CD4-positive, alpha-beta T cell treated with Interleukin-17A for 1 hour (primary cell): ENCODE results near the gene PTCHD1.

Source experiments
- DNase-seq: peaks from one replicate; pipeline ENCODE4 v3.0.0-alpha.2; 2020

PTCHD1 gene

DNA sequence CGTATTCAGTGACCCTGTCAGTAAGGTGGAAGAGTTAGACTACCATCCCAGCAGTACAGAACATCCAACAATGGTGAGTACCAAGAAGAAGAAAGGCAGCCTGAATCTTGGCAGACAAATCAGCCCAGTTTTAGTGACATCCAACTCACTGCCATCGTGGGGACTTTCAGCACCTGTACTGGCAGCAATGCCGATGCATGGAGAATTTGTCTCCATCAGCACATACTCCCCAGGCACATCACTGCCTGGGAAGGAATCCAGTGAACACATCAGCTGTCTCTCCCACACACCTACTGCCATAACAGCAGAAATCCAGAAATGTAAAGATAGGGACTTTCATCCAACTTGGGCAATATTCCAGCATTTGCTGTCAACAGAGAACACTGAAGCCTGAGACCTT is 29.8 kb downstream of the PTCHD1 start:
- DNase-seq, result no peak

DNA sequence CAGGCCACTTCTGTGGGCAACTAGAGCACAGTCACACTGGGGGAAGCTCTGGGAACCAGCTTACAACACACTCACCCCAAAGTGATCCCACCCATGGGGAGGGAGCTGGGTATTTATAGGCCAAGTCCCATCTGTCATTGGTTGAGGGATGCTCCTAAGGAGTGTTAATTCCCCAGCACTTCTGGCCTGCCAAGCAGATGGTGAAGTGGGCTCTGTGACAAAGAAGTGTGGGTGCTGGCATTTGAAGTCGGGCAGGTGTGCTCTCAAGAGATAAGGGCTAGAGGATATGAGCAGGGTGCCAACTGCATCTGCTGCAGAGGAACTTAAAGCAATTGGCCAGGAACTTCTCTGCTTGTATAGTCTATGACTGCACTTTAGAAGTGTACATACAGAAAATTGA is 30.9 kb downstream of the PTCHD1 start:
- no peak for DNase-seq

DNA sequence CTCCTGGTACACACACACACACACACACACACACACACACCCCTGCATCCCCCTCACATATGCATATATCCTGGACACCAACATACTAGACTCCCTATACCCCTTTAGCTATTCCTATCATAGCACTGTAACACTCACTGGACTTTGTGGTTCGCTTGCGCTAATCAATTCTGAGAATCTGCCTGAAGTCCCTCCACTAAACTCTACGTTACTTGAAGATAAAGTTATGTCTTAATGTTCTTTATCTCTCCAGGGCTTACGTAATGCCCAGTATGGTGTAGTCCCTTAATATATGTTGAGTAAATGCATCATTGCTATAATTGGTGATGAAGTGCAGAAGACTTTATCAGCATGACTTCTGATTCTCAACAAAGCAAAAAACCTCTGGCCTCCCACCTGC is 32.3 kb downstream of the PTCHD1 start:
- DNase-seq, result no peak

DNA sequence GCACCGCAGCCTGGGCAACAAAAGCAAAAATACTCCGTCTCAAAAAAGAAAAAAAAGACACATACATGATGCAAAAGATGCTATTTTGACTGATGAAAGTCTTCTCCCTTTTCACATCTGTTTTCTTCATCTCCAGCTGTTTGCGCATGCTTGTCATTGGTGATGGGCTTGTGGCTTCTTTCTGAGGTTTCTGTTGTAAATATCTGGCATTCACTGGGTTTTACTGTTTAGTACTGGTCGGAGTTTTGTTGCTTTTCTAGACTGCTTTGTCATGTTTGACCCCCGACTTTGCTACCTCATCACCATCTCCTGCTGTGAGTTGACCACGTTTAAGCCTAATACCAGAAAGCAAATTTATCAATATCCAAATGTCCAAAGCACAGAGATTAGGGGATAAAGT is 34.4 kb downstream of the PTCHD1 start:
- no peak for DNase-seq

DNA sequence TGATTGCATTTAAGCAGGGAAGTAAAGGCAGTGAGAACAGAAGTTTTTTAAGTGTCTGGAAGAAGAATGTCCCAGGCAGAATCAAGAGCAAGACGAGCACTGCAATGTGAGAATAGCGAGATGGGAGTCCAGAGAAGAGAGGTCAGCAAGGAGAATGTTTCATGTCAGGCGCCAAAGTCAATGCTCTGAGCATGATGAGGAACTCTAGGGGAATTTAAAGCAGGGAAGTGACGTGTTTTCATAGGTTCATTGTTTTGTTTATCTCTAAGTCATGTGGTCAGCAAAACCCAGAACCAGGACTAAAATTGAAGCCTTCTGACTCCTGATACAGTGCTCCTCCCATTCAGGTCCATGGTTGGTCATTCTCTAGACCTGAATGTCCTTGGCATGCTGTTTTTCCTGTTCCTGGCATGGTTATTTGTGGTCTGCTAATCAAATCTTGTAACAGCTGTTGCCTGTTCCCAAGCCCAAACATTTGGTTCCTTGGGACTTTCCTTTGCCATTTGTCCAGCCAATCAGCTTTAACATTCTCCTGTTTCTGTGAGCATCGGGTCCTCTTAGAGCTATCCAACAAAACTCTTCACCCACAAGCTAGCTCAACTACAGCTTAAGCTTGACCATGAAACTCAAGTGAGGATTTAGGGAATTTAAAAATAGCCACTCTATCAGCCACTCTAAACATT is 37.7 kb downstream of the PTCHD1 start:
- no peak for DNase-seq

DNA sequence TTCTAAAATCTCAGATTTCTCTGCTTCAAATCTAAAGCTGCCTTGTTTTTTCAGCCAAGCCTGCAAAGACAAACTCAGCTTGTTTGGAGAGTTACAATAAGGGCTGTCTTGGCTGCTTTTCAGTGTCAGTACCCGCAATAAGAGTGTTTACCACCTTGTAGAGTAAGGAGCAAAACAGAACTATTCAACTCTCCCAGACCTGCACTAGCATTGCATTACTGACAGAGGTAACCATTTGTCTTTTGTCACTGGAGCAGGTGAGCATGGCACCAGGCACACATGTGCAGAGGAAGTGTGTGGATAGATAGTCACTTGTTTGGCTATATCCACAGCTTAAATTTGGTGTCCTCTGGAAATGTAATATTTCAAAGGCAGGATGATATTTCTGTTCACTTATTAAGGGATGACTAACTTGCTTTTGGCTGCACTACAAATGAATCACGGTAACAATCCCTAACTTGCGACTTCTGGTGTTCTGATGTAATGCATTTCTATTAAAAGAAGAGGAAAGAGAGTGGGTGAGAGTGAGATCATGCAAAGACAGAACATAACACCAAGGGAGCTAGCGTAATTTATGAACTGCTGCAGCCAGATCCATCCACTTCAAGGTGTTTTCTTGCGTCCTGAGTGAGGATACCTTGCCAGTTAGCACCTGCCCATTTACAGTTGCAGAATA is 38.6 kb downstream of the PTCHD1 start:
- DNase-seq, result no peak

DNA sequence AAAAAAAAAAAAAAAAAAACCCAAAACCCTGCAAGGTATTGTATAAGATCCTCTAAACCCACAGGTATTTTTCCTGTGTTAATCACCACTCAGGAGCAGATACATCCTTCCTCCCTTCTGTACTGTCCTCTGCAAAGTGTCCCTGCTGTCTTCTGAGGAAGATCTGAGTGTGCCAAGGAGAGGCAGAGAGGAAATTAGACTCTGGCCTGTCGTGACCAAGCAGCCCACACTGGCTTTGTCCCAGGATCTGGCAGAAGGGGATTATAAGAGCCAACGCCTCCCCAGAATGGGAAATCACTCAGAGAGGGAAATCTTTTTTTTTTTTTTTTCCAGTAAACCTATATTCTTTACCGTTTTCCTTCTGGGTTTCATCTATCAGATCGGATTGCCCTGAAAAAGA is 39.6 kb downstream of the PTCHD1 start:
- DNase-seq, result no peak

DNA sequence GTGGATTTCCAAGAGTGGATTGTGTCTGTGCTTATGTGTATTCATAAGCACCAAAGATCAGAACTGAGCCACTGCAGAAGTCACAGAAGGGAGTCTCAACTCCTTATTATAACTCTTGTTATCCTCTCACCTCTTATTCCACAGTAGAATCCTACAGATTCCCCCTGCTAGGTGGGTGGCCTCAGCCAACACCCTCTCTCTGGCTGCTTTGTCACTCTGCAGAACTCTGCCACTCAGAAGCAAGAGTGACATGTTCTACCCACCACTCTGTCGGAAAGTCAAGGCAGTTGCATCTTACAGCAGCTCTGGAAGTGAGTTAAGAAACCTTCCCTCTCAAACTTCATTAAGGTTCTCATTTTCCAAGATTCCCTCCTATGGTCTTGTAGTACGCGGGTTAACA is 41.9 kb downstream of the PTCHD1 start:
- DNase-seq, result no peak

DNA sequence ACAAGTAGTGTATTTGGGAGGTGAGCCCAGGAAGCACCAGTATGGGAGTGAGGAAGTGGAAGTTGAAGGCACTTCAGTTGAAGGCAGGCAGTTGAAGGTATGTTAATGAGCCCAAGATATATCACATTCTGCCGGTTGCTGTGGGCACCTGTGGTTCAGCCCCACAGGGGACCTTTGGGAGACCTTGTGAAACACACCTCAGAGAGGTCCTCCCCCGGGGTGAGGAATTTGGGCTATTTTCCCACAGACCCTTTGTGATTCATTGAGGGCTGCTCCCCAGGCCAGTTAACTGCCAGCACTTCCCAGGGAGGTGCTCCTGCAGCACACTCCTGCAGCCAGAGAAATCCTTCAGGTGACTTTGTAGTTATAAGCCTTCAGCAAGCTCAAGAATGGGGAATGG is 45.9 kb downstream of the PTCHD1 start:
- DNase-seq, result no peak

DNA sequence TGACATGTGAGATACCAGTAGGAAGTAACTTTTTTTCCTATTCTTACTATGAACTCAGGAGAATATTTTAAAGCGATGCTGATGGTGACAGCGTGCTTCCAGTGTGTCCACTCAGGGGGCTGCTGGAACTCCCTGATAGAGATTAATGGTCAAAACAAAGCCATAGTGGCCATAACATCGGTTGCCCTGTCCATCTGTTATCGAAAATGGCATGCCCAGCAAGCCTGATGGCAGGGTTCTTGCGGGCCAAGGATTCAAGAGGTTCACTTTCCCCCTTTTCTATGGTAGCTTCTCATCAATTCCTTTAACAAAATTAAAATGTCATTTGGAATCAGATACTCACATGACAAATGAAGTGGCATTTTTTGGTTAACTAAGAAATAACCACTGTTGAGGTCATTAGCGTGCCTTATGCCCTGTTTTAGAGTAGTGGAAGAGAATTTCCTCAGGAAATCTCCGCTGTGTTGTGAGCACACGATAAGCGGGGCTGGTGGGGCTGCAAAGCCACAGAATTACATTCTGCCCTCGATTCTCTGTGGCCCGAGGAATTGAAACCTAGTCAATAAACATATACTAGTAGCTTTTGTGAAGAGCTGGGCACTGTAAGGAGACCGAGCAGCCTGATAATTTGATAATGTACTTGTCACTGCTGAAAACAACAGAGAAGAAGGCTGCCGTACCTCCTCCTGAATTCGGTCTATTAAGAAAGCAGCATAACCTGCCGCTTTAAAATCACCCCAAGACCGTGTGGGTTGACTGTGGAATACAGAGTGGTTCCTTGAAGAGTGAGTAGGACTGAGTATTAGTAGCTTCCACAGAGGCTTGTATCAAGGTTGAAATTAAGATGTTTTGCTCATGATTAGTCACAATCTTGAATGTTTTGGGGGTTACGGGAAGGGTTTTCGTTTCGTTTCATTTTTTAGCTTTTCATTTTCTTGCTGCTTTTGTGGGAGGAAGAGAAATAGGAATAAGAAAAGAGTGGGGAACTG is 46.7 kb downstream of the PTCHD1 start:
- no peak for DNase-seq

DNA sequence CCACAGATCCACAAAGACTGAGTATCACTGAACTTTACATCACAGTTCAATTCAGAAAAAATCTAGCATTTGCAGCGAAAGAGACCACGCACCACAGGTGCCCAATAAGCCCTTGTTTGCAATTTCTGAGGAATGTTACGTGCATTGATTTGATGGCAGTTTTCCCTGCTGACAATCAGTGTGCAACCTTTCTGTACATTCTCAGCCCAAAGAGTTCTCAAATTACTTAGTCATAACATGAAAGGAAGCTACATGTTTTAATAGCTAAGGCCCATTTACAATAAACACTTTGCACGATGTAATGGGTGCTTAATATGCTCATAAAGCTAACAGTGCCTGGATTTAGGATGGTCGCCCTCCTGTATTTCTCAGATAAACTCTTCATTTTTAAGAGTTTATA is 47.9 kb downstream of the PTCHD1 start:
- DNase-seq, result no peak

DNA sequence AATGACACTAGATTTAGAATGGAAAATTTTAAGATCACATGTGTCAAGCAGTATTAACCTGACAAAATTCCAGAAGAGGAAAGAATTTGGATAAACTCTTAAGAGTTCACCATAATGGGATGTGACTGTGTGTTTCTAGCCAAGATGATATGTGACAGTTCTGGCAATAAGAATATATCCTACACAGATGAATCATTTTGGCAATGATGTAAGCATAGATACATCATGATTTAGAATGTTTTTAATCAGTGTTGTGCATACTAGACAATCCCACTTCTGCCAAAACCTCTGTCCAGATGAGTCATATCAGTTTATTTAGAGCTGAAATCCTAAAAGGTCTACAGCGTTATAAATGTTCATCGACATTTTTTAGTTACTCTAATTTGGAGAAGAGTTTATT is 48.8 kb downstream of the PTCHD1 start:
- DNase-seq, result no peak

DNA sequence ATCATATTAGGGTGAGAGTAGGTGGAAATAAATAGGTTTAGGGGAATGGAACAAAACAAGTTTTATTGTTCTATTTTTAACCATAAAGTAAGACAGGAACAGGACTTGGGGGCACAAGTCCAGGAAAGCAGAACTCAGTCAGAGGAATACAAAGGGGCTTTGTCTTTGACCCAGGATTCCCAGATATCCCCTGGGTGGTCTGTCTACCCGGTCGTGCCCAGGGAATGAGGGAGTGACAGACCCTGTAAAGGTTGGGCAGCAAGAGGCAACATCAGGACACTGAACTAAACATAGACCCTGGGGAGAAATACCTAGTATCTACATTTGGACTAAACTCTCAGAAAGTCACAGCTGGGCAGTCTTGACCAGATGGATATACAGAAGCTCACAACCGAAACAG is 50.6 kb downstream of the PTCHD1 start:
- DNase-seq, result no peak

DNA sequence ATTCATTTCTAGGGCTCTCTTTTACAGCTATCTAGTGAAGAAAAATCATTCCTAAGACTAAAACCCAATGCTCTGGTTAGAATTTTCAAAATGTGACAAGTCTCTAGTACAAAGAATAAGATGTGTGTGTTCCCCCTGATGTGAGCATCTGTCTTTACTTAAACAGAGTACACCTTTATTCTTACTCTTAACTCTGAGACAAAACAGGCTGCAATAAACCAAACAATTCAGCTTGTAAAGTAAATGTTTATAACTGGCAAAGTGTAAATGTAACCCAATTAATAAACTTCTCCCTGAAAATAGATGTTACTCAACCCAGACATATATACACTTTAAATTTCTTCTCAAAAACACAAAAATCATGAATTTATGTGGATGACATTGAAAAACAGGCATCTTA is 51.6 kb downstream of the PTCHD1 start:
- no peak for DNase-seq

DNA sequence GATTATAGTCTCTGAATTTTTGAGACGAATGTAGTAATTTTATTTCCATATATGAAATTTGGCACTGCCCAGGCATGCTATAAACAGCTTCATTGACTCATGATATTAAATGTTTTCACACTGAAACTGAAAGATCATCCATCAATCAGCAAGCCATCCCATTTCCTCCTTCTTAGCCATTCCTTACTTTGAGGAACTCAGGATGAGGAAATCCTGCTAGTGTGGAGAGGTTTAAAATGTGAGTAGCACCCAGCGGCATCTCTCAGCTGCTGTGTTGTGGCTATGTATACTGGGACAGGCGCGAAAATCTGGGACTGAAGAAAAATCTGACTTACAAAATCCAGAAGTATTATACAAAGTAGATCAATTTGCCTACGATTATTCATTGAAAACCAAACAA is 52.1 kb downstream of the PTCHD1 start:
- no peak for DNase-seq

DNA sequence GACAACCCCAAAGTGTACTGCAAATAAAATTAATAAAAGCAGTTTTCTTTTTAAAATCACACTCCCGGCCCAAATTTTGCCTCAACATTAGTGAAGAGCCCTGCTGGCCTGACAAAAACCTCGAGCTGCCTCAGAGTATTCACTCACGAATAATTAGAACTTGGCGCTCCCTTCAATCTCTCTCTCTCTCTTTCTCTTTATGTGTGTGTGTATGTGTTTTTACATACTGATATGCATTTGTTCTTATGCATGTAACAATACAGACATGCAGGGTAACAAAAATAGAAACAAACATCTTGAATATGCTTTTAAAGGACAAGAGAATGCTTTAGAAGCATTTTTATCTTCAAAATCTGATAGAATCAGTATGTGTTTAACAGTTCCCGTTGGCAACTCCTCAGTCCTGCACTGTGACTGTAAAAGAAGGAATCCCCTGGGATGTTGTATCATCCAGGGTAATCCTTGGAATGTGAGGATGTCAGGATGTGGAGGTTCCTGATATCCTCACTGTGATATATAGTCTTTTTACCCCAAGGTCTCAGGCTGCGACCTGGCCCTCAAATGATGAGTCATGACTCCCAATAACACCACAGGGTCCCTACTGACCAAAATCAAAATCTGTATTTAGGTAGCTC is 53.0 kb downstream of the PTCHD1 start:
- DNase-seq, result no peak

DNA sequence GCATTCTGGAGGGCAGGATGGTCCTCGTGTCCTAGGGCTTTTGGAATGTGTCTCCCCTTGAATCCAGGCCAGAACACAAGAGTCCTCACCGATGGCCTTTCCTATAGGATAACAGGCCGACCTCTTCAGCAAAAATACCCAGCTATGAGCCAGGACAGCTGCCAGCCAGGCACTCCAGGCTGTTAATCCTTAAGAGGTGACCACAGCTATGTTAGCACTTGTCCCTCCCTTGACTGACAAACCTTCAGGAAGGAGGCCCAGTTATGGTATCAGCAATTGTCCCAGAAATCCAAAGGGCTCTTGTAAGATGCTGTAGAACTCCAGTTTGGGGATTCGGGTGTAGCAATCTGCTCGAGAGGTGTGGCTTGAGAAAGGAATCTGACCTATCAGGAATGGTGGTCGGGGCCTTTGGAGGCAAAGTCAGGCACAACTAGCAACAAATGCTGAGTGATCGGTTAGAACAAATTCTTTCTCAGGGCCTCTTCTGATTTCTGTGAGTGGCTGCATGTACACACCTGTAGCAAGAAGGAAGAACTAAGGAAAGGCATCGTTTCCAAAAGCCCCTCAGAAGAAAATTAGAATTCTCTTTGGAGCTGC is 54.6 kb downstream of the PTCHD1 start:
- no peak for DNase-seq

DNA sequence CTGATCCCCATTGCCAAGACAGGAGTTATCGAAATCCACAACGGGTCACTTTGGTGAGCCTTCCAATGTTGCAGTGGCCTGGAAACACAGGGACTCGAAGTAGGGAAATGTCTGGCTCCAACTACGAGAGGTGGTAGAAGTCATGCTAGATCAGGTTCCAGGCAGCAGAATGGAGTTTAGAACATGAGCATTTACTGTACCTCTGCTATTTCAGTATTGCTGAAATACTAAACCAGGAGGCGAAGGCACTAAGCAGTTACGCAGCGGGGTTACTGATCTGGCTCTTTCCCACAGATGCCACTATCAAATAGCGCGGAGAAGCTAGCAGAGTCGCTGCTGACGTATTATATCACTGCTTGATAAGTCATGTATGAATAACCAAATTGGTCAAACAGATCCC is 56.3 kb downstream of the PTCHD1 start:
- no peak for DNase-seq

DNA sequence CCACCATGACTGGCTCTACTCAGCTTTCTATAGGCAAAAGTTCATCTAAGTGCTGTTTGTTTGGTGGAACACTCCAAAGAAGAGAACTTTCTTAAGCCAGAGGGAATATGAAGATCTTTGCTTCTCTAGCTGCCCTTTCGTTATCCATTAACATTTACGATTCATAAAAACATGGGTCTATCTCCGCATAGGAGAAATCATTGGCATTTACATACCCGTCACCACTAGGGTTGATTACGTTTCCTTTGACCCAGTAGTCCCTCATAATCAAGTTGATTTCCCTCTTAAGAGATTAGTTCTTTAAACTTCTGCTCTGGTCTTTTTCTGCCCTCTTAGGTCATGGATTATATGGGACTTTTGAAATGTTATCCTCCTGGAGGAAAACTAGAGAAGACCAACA is 57.5 kb downstream of the PTCHD1 start:
- no peak for DNase-seq

DNA sequence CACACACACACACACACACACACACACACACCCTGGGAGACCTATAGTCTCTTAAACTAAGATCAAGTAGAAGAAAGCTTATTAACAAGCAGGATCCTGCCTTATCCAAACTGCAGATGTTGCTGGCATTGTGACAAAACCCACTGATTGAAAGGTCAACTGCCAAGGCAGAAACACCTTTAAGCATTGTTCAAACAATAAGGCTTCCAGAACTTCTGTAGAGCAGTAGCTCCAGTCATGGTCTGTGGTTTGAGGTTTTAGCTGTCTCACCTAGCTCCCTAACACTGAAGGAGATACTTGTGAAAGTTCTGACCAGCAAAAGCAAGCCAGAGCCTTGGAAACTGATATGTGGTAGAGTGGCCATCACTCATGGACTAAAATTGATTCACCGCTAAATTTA is 59.8 kb downstream of the PTCHD1 start:
- no peak for DNase-seq

DNA sequence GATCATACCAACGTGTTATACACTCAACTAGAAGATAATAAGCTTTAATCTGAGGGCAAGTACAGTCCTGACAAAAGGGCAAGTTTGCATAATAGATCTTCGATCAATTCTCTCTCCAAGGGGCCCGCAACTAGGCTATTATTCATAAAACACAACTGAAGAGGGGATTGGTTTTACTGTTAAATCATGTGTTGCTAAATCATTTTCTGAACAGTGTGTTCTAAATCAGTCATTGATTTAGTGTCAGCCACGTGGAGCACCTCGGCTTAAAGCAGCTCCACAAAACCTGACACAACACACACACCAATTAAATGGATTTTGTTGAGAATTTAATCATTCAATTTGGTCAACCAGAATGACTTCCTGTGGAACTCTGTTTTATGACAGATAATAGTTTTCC is 61.6 kb downstream of the PTCHD1 start:
- no peak for DNase-seq

DNA sequence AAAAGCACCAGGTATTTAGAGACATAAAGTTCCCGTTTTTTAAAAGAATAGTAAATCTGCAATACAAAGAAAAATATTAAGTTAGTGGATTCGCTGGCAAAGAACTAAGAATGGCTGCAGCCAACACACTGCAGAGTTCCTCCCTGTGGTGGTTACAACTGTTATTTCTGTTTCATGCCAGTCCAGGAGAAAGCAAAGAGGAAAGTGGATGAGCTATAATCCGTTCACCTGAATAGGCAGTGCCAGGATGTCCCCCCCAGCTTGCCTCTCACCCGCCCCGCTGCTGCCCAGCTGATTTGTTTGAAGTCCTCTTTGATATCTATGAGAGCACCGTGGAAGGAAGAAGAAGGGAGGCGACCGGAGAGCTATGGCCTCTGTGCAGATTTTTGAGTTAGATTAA is 63.9 kb downstream of the PTCHD1 start:
- DNase-seq, result no peak

DNA sequence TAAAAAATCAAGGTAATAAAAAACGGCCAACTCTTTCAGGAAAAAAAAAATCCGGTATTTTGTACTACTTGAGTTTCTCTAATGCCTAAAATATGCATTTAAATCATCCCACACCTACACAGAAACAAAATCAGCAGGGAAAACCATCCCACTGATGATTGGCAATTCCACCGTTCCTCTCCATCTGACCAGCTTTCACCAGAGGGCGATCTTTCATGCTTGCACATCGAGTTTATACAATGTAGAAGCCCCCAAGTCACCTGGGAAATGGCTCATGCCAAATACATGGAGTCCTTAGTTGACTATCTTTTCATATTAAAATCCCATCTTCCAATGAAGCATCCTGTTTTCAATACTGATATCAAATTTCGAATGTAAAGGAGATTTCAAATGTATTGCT is 69.2 kb downstream of the PTCHD1 start:
- DNase-seq, result no peak
